HG02759 (cell line): Measurements from ENCODE around the gene ZNF783.
"Not testable (repeated sequence)": the region's sequence is repeated elsewhere in the genome, so short reads cannot be mapped to it uniquely, and the experiment has no call there.

ENCODE experiments used
- ATAC-seq: cut with Tn5 transposase; IDR thresholded peaks from one replicate; pipeline ENCODE4 v1.9.1; 2021; ENCODE audit warnings: mild to moderate bottlenecking, moderate library complexity; ENCODE audit not compliant: unreplicated experiment

ZNF783 gene

GRCh38 chr7:149261829-149262617 is at the start of gene ZNF783:
ZNF783 (plus strand) TSS chr7:149262196; CDS start chr7:149262334, 138 bp downstream.
- peak; percentile 87 for ATAC-seq

DNA sequence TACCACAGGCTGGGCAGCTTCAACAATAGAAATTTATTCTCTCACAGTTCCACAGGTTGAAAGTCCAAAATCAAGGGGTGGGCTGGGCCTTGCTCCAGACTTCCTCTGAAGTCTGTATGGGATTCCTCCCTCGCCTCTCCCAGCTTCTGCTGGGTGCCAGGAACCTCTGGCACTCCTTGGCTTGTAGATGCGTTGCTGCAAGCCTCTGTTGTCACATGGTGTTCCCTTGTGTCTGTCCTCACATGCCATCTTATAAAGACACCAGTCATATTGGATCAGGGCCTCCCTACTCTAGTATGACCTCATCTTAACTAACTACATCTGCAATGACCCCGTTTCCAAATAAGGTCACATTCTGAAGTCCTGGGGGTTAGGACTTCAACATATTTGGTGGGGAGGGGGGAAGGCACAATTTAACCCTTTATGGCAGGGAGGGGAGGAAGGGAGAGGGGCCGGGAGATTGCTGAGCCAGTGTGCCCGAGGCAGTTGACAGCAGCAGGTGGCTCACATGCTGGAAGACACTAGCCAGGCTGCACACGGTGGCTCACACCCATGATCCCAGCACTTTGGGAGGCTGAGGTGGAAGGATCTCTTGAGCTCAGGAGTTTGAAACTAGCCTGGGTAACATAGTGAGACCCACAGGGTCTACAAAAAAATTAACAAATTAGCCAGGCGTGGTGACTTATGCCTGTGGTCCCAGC is 47.8 kb upstream of the ZNF783 start:
- ATAC-seq = no peak

DNA sequence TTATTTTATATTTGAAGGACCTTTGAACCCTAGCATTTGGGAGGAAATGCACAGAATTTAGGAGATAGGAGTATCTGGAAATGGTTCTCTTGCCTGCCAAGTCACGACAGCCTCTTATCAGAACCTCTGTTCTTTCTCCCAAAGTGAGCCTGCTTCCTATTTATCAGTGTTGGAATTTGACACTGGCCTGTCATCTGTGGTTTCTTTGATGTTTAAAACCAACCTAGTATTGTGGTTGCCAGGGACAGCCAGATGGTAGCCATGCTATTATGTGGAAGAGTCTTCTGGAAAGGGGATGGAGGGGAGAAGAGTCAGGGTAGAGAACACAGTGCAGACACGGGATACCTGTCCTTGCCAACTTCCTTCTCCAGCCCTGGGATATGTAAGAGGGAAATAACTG is 45.6 kb upstream of the ZNF783 start:
- no peak for ATAC-seq

DNA sequence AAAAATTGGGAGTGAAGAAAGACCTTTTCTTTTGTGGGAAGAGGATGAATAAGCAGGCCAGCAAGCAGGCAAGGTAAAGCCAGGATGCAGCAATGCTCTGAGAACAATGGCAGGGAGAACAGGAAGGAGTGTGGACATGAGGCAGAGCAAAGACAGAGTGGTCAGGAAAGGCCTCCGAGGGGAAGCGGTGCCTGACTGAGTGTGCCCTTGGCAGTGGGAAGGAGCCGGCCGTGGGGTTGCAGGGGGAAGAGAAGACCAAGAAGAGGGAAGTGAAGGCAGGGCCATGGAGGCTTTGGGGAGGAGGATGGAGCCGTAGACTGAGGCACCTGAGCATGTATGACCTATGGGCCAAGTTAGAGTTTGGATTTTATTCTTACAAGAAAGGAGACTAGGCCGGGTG is 44.4 kb upstream of the ZNF783 start:
- ATAC-seq = no peak

DNA sequence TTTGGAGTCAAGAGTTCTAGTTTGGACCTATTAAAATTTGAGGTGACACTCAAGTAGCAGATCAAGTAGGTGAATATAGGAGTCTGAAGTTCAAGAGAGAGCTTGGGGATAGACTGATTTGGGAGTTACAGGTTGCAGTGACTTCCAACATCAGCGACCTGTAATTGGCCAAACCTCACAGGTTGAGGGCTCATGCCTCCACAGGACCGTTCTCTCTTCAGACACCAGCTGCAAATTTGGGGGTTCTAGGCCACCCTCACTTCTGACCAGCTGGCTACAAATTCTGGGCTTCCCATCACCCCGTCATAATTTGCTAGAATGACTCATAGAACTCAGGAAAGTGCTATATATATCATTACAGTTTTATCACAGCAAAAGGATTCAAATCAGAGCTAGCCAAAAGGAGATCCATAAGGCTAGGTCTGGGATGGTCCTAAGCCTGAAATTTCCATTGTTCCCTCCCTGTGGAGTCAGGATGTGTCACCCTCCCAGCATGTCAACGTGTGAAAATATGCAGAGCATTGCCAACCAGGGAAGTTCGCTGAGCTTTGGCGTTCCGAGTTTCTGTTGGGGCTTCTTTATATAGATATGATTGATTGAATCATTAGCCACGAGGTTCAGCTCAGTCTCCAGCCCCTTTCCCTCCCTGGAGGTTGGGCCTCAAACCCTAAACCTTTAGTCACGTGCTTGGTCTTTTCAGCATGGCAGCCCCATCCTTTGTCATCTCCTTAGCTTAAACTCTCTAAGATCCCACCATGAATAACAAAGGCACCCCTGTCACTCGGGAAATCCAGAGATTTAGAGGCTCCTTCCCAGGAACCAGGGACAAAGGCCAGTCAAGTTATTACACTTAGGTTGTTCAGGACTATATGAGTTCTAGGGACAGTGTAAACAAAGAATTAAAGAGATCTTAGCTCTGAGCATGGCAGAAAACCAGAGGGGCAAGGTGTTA is 43.3 kb upstream of the ZNF783 start:
- no peak for ATAC-seq

GRCh38 chr7:149220534-149220933 is 41.5 kb upstream of the ZNF783 start:
- ATAC-seq = no peak

- no peak for ATAC-seq
Measured at GRCh38 chr7:149223176-149223575, 38.8 kb upstream of the ZNF783 start.

DNA sequence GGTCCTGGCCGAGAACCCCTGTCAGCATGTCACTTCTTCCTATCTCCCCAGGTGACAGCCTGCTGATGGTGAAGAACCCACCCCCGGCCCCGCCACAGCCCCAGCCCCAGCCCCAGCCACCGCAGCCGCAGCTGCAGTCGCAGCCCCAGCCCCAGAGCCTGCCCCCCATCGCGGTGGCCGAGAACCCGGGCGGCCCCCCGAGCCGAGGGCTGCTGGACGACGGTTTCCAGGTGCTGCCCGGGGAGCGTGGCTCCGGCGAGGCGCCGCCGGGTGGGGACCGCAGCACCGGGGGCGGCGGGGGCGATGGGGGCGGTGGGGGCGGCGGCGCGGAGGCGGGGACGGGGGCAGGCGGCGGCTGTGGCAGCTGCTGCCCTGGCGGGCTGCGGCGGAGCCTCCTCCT is 38.2 kb upstream of the ZNF783 start:
- ATAC-seq = no peak

- ATAC-seq = no peak
Measured at GRCh38 chr7:149224352-149224751, 37.6 kb upstream of the ZNF783 start.

DNA sequence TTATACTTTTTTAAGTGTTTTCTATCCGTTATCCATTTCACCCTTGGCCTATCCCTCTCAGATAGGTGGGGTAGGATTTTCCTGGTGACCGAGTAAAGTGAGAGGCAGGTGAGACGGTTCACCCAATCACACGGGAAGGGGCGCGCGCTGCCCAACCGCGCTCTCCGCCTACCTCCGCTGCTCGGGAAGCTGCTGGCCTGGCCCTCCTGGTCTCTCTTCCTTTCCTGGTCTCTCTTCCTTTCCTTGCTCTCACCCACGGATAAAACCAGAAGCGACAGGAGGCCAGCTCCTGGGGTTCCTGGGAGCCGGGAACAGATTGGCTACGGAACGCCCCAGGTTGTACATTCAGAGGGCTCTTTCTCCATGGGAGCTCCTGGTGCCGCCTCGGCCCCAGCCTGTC is 36.9 kb upstream of the ZNF783 start:
- ATAC-seq = no peak

GRCh38 chr7:149225656-149226055 is 36.3 kb upstream of the ZNF783 start:
- ATAC-seq = no peak

GRCh38 chr7:149226366-149226765 is 35.6 kb upstream of the ZNF783 start:
- ATAC-seq = not testable (repeated sequence)

- no peak for ATAC-seq
Measured at GRCh38 chr7:149226840-149227494, 35.0 kb upstream of the ZNF783 start.

DNA sequence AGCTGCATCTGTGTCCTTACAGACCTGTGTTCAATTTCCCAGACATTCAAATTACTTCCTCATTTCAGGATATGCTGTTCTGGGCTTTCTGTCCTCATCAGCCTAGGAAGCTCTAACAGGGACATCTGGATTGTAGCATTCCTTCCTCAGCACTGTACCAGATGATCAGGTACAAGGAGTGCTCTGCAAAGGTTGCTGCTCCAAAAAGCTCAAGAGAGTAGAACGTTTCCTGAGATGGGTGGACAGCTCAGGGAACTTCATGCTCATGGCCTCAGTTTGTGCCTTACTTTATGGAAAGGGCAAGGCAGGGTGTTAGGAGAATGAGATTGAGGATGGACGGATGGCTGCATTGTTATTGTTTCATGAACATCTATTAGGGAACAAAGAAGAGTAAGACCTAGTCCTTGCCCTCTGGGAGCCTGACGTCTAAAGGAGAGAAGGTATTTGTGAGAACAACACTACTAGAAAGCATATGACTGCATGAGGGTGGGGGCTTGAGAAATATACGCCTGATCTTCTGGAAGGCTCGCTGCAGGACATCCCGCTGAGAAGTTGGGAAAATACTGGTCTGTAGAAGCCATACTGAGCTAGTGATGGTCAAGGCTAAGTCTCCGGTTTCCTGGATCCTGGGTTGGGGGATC is 33.0 kb upstream of the ZNF783 start:
- no peak for ATAC-seq

DNA sequence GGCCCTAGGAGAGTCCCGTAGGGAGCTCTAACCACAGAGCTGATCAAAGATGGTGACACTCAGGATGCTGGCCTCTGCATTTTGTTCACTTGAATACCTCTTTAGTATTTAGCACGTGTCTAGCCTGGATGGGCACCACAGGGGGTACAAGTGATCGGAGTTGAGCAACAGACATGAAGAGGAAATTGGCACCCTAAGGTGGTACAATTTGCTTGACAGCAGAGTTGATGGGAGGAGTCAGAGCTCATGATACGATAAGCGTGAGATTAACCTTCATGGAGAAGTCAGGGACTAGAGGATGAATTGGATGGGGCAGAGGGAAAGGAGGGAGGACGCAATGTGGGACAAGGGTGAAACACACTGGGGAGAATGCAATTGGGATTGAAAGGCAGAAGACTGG is 32.5 kb upstream of the ZNF783 start:
- ATAC-seq = no peak

- ATAC-seq = no peak
Measured at GRCh38 chr7:149232362-149232761, 29.6 kb upstream of the ZNF783 start.

- not testable (repeated sequence) for ATAC-seq
Measured at GRCh38 chr7:149233655-149234204, 28.3 kb upstream of the ZNF783 start.

DNA sequence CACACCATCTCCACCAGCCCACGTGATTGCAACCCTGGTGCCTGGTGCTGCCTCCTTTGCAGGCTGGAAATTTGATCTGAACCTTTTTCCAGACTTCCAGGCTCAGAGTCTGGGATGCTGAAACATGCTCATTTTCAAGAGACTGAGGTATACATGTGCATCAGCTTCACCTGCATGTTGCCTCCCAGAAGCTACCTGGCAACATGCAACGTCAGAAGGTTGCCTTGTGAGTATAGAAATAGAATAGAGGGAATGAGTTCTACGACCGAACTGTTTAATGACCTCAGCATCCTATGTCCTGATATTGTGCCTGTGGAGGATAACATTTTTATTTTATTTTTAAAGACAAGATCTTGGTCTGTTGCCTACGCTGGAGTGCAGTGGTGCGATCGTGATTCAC is 24.5 kb upstream of the ZNF783 start:
- ATAC-seq = no peak

DNA sequence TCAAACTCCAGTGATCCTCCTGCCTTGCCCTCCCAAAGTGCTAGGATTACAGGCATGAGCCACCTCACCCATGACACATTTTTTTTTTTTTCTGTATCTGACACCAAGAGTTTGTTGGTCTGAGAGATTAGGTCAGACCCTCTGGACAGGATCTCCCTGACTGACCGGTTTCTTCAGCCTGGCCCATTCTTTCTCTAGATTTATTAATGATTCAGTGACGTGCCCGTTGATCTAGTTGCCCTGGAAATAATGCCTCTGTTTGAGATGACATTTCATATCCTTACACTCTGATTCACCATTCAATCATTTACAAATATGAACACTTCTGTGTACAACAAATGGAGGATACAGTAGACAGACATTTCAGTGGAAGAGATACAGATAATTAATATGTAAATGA is 23.9 kb upstream of the ZNF783 start:
- no peak for ATAC-seq
